ENCODE measurements around the gene EPS8L3. TPM values are rescaled to one million over a fixed set of nuclear protein-coding genes. Genes with fewer than 3 reads are reported as not detected.

The EPS8L3 gene
- polyA plus RNA-seq, 1 donor (not counting 4 experiments of a cell fraction or from before 2014, with no cell fraction given): not detected

DNA sequence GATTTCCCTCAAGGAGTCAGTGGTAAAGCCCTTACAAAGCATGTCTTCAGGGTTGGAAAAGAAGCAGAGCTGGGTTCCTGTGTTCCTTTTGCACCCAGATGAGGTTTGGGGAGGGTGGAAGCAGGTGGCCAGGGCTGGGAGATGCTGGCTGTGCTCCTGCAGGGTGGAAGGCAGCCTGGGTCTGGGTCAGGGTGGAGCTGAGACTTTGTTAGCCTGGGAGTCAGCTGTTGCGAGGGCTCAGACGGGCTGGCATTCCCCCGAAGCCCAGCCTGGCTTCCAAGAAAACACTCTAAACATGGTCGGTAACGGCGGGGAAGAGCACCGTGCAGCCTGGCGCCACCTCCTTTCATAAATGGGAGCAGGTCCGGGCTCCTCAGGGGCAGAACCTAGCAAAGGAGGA, 43.7 kb upstream of the EPS8L3 start:
- Histone ChIP-seq H3K9me3 (ENCODE audit: control insufficient read depth, low read depth, low read length) (no peaks in the 10 kb centered on the region), H3K79me2 (ENCODE audit: control insufficient read depth, insufficient read depth, low read length) (no peaks in the 10 kb centered on the region), H3K27ac (ENCODE audit: control insufficient read depth, insufficient read depth, low read length) (no peak overlapping the region), H3K9ac (ENCODE audit: control insufficient read depth, extremely low read depth, insufficient read depth, low read length) (no peak overlapping the region), H3K27me3 (ENCODE audit: control insufficient read depth, extremely low read depth, insufficient read depth, low read length) (no peaks in the 10 kb centered on the region), H3K36me3 (ENCODE audit: control insufficient read depth in 2 of 2, extremely low read depth in 1 of 2, insufficient read depth in 2 of 2, low read length in 2 of 2) (no peaks in the 10 kb centered on the region), H4K20me1 (ENCODE audit: control insufficient read depth, extremely low read depth, insufficient read depth, low read length) (no peaks in the 10 kb centered on the region), H2AFZ (ENCODE audit: control insufficient read depth, low read length) (no peak overlapping the region), H3K4me2 (ENCODE audit: control insufficient read depth, extremely low read depth, insufficient read depth, low read depth, low read length) (no peak overlapping the region), H3K4me3 (ENCODE audit: control insufficient read depth in 2 of 3, extremely low read depth in 1 of 3, insufficient read depth in 2 of 3, low read depth in 1 of 3, low read length in 3 of 3) (no peak overlapping the region), H3K9me1 (ENCODE audit: control insufficient read depth, extremely low read depth, insufficient read depth, low read length) (peaks cover 2% of the 10 kb centered on the region), H3K4me1 (ENCODE audit: control insufficient read depth, extremely low read depth, insufficient read depth, low read length) (no peaks in the 10 kb centered on the region)
- FAIRE-seq (no peak), DNase-seq (ENCODE audit: low read depth, low spot score) (no peak)
- TF ChIP-seq, protein P1, sequence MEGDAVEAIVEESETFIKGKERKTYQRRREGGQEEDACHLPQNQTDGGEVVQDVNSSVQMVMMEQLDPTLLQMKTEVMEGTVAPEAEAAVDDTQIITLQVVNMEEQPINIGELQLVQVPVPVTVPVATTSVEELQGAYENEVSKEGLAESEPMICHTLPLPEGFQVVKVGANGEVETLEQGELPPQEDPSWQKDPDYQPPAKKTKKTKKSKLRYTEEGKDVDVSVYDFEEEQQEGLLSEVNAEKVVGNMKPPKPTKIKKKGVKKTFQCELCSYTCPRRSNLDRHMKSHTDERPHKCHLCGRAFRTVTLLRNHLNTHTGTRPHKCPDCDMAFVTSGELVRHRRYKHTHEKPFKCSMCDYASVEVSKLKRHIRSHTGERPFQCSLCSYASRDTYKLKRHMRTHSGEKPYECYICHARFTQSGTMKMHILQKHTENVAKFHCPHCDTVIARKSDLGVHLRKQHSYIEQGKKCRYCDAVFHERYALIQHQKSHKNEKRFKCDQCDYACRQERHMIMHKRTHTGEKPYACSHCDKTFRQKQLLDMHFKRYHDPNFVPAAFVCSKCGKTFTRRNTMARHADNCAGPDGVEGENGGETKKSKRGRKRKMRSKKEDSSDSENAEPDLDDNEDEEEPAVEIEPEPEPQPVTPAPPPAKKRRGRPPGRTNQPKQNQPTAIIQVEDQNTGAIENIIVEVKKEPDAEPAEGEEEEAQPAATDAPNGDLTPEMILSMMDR (optimal IDR thresholded peaks at IDR 0.05 in 1 of 3, IDR thresholded peaks at IDR 0.05 in 1 of 3, conservative IDR thresholded peaks at IDR 0.05 in 1 of 3; ENCODE audit: extremely low read depth in 1 of 3, insufficient read depth in 2 of 3, low read length in 3 of 3): no peak
- no peak for TF ChIP-seq EZH2 (IDR thresholded peaks at IDR 0.05; ENCODE audit: low read length)
- dilution Hi-C loops (cut with MboI; ENCODE audit: extremely low pct_ligation_motif_present, low sequenced_read_pairs): no loop called here

DNA sequence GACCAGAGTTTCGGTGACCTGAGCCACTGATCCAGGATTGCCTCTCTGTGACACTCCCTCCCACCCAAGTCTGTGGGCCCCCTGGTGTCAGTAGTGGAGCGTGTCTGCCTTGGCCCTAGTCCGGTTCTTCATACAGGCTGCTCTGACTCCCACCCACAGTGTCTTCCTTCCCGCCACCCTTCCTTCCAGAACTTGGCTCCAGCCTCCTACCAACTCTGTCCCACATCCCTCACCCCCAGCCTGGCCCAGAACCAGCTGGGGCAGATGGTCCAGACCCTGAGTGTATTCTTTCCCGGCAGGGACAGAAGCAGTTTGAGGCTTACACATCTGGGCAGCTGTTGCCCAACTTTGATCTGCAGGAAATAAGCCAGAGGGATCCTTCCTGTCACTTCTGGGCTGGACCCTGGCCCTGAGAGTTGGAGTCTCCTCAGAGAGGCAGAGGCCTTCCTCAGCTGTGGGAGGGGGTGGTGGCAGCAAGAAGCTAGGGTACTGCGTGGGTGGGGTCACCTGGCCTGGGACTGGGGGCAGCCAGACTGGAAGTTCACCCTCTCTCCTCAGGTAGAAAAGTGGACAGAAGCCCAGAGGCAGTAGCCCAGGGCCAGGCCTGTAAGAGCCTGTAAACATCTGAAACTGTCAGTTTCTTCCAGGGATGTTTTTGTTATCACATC, 43.1 kb upstream of the EPS8L3 start:
- Histone ChIP-seq H2AFZ (ENCODE audit: control insufficient read depth, low read length) (no peak overlapping the region), H3K9me3 (ENCODE audit: control insufficient read depth, low read depth, low read length) (no peaks in the 10 kb centered on the region), H3K4me3 (ENCODE audit: control insufficient read depth in 2 of 3, extremely low read depth in 1 of 3, insufficient read depth in 2 of 3, low read depth in 1 of 3, low read length in 3 of 3) (no peak overlapping the region), H3K9me1 (ENCODE audit: control insufficient read depth, extremely low read depth, insufficient read depth, low read length) (peaks cover 2% of the 10 kb centered on the region), H3K79me2 (ENCODE audit: control insufficient read depth, insufficient read depth, low read length) (no peaks in the 10 kb centered on the region), H3K4me2 (ENCODE audit: control insufficient read depth, extremely low read depth, insufficient read depth, low read depth, low read length) (no peak overlapping the region), H4K20me1 (ENCODE audit: control insufficient read depth, extremely low read depth, insufficient read depth, low read length) (no peaks in the 10 kb centered on the region), H3K27me3 (ENCODE audit: control insufficient read depth, extremely low read depth, insufficient read depth, low read length) (no peaks in the 10 kb centered on the region), H3K4me1 (ENCODE audit: control insufficient read depth, extremely low read depth, insufficient read depth, low read length) (no peaks in the 10 kb centered on the region), H3K36me3 (ENCODE audit: control insufficient read depth in 2 of 2, extremely low read depth in 1 of 2, insufficient read depth in 2 of 2, low read length in 2 of 2) (no peaks in the 10 kb centered on the region), H3K9ac (ENCODE audit: control insufficient read depth, extremely low read depth, insufficient read depth, low read length) (no peak overlapping the region), H3K27ac (ENCODE audit: control insufficient read depth, insufficient read depth, low read length) (no peak overlapping the region)
- no peak for DNase-seq (ENCODE audit: low read depth, low spot score)
- FAIRE-seq: no peak
- dilution Hi-C loops (cut with MboI; ENCODE audit: extremely low pct_ligation_motif_present, low sequenced_read_pairs): no loop called here
- TF ChIP-seq EZH2 (IDR thresholded peaks at IDR 0.05; ENCODE audit: low read length): no peak
- TF ChIP-seq, protein P1 (optimal IDR thresholded peaks at IDR 0.05 in 1 of 3, IDR thresholded peaks at IDR 0.05 in 1 of 3, conservative IDR thresholded peaks at IDR 0.05 in 1 of 3; ENCODE audit: extremely low read depth in 1 of 3, insufficient read depth in 2 of 3, low read length in 3 of 3): no peak

Data from keratinocyte (primary cell).